ENCODE results near the gene FAM107B.

GRCh38 chr10:14696821-14697220 is 77.9 kb downstream of the FAM107B start:
- TF ChIP-seq POLR2A (IDR thresholded peaks at IDR 0.05) (no peak), CTCF (IDR thresholded peaks at IDR 0.05) (no peak)

Data from thyroid gland (tissue), 4 donors.